HepG2 (cell line): Measurements from ENCODE around the gene NBEAL1. TPM values are rescaled to one million over a fixed set of nuclear protein-coding genes. Genes with fewer than 3 reads are reported as not detected.

Source experiments
- ATAC-seq: fragments of 200-7000 bp; cut with Tn5 transposase; 3 replicates; pipeline ENCODE4 v1.9.1; 2020; ENCODE audit warnings: mild to moderate bottlenecking, moderate library complexity
- BruUV-seq: library from RNA; stranded (reverse); fragments of 400-500 nt; replicated peaks from 2 replicates; lab custom pipeline; 2021; lab: Mats Ljungman, UMichigan
- CTCF ChIA-PET: fragments of 300-600 bp; formaldehyde crosslinking; extraction: SDS; loops from one replicate; lab custom pipeline; 2021; ENCODE audit warnings: low total read pairs, inconsistent platforms, low intra/inter-chr PET ratio; lab: Yijun Ruan, JAX
- POLR2A ChIA-PET: fragments of 350-600 bp; sonication (Branson Sonifier 250); formaldehyde crosslinking; loops from one replicate; lab custom pipeline; 2020; ENCODE audit warnings: antibody characterized with exemption, inconsistent platforms; lab: Yijun Ruan, JAX
- DNase-seq: peaks from one replicate; pipeline ENCODE4 v3.0.0-alpha.2; 2015; ENCODE audit warnings: low spot score
- FAIRE-seq: peaks from 3 replicates; lab custom pipeline; 2011; peaks lifted over from hg19 to GRCh38; lab: Jason Lieb, UNC
- H2AFZ ChIP-seq: one replicate; pipeline ENCODE4 v1.6.1; 2011; ENCODE audit warnings: low read length, inconsistent platforms
- H3K27ac ChIP-seq: fragments of 300-600 bp; 3 replicates; pipeline ENCODE4 v1.8.0; 2011; ENCODE audit warnings: mixed run types, mild to moderate bottlenecking, mixed read lengths, low read length, inconsistent platforms; ENCODE audit not compliant: insufficient read depth; ENCODE audit errors: extremely low read length
- H3K27me3 ChIP-seq, 2 experiments: fragments of 200-600 bp in 1 of 2; 2 replicates in 1 of 2; 3 replicates in 1 of 2; pipeline versions ENCODE4 v1.6.0 to v1.8.0; 2011; ENCODE audit warnings: low read length in 2 of 2, mild to moderate bottlenecking in 2 of 2, moderate library complexity in 2 of 2, inconsistent platforms in 1 of 2; ENCODE audit not compliant: insufficient read depth in 2 of 2, control insufficient read depth in 1 of 2
- H3K36me3 ChIP-seq, 2 experiments: fragments of 200-600 bp in 1 of 2; replicated peaks in 1 of 2; 2 replicates in 1 of 2; 3 replicates in 1 of 2; pipeline versions ENCODE4 v1.5.1 to v1.8.0; 2011; ENCODE audit warnings: low read length in 2 of 2, inconsistent platforms in 1 of 2; ENCODE audit not compliant: insufficient read depth in 2 of 2, control insufficient read depth in 1 of 2
- H3K4me1 ChIP-seq: 2 replicates; pipeline ENCODE4 v1.5.1; 2012; ENCODE audit warnings: low read length, inconsistent platforms; ENCODE audit not compliant: insufficient read depth
- H3K4me2 ChIP-seq: 2 replicates; pipeline ENCODE4 v1.6.0; 2011; ENCODE audit warnings: low read depth, low read length, inconsistent platforms
- H3K4me3 ChIP-seq, 3 experiments: fragments of 200-600 bp in 1 of 3; sonication (generic), shearing (Covaris generic) in 1 of 3; replicated peaks in 1 of 3; 2 replicates each; pipeline ENCODE4 v1.5.1; 2011 to 2016; ENCODE audit warnings: low read length in 3 of 3, inconsistent platforms in 2 of 3, low read depth in 2 of 3, mild to moderate bottlenecking in 2 of 3, control low read depth in 1 of 3, mixed read lengths in 1 of 3; ENCODE audit not compliant: insufficient read depth in 1 of 3
- H3K79me2 ChIP-seq: one replicate; pipeline ENCODE4 v1.6.1; 2011; ENCODE audit warnings: low read length, inconsistent platforms; ENCODE audit not compliant: insufficient read depth
- H3K9ac ChIP-seq: 2 replicates; pipeline ENCODE4 v1.6.0; 2011; ENCODE audit warnings: mild to moderate bottlenecking, low read depth, low read length, inconsistent platforms; ENCODE audit not compliant: insufficient read depth
- H3K9me3 ChIP-seq: 2 replicates; pipeline ENCODE4 v1.5.1; 2012; ENCODE audit warnings: mild to moderate bottlenecking, low read length
- H4K20me1 ChIP-seq: 2 replicates; pipeline ENCODE4 v1.6.0; 2011; ENCODE audit warnings: inconsistent platforms, mild to moderate bottlenecking, low read length, moderate library complexity; ENCODE audit not compliant: insufficient read depth
- ARID5B ChIP-seq: IDR thresholded peaks from 2 replicates; pipeline ENCODE4 v1.4.0; 2020; ENCODE audit warnings: mild to moderate bottlenecking, missing genetic modification reagents
- ATF4 ChIP-seq, 2 experiments: fragments of 450-650 bp in 1 of 2; sonication (generic) in 1 of 2; formaldehyde crosslinking; IDR thresholded peaks; 2 replicates each; pipeline versions ENCODE4 v1.5.0 to v1.8.0; 2020 to 2022; ENCODE audit warnings: mild to moderate bottlenecking in 1 of 2, missing genetic modification reagents in 1 of 2
- CHD2 ChIP-seq: IDR thresholded peaks from 2 replicates; pipeline ENCODE4 v1.6.1; 2011; ENCODE audit warnings: low read depth, low read length, improper control_type of control experiment
- DBP ChIP-seq: sonication (generic); formaldehyde crosslinking; IDR thresholded peaks from 2 replicates; pipeline ENCODE4 v1.4.0; 2020; ENCODE audit warnings: missing genetic modification reagents; ENCODE audit errors: not compliant biosample characterization
- NFE2L1 ChIP-seq: sonication (generic); formaldehyde crosslinking; IDR thresholded peaks from 2 replicates; pipeline ENCODE4 v1.4.0; 2020; ENCODE audit warnings: missing genetic modification reagents, mild to moderate bottlenecking, borderline replicate concordance
- NKX3-1 ChIP-seq: sonication (generic); formaldehyde crosslinking; IDR thresholded peaks from 2 replicates; pipeline ENCODE4 v1.5.0; 2020; ENCODE audit warnings: missing genetic modification reagents
- PHB2 ChIP-seq: fragments of 450-650 bp; IDR thresholded peaks from 2 replicates; pipeline ENCODE4 v1.6.1; 2018; ENCODE audit not compliant: partially characterized antibody
- PHF8 ChIP-seq: sonication (generic); formaldehyde crosslinking; IDR thresholded peaks from 2 replicates; pipeline ENCODE4 v1.5.0; 2020; ENCODE audit warnings: missing genetic modification reagents
- WIZ ChIP-seq: sonication (generic); formaldehyde crosslinking; IDR thresholded peaks from 2 replicates; pipeline ENCODE4 v1.5.1; 2020; ENCODE audit warnings: mild to moderate bottlenecking, missing genetic modification reagents
- ZNF260 ChIP-seq: sonication (generic); formaldehyde crosslinking; IDR thresholded peaks from 2 replicates; pipeline ENCODE4 v1.4.0; 2020; ENCODE audit warnings: missing genetic modification reagents, low read depth, mild to moderate bottlenecking, borderline replicate concordance
- ZNF737 ChIP-seq: sonication (generic); formaldehyde crosslinking; IDR thresholded peaks from 2 replicates; pipeline ENCODE4 v1.5.0; 2020; ENCODE audit warnings: missing genetic modification reagents, mild to moderate bottlenecking, borderline replicate concordance
- WGBS: methylation state at CpG from one replicate; pipeline ENCODE4 v1.1.6; 2017; ENCODE audit warnings: low lambda C conversion rate; 5-methylcytosine and 5-hydroxymethylcytosine counted together
- in situ Hi-C: cut with HindIII; loops from 2 replicates; pipeline ENCODE4 v1.10.0; 2017; ENCODE audit warnings: low pct_unique_long_range_greater_than_20kb; ENCODE audit not compliant: extremely low pct_ligation_motif_present
- intact Hi-C: fragments of 100-400 bp; cut with micrococcal nuclease; formaldehyde crosslinking; loops from one replicate; pipeline ENCODE4 v1.10.0; 2022; ENCODE audit not compliant: unreplicated experiment
- polyA plus RNA-seq, 8 experiments: library from polyadenylated mRNA; depleted of rRNA in 3 of 8; stranded (reverse) in 7 of 8; unstranded in 1 of 8; fragments of >200 nt; fragmentation: Illumina TruSeq in 4 of 8; extraction: Trizol in 4 of 8; gene quantifications; 2 replicates each; pipeline versions ENCODE4 v1.2.1 to v1.2.3, GENCODE V29; 2011 to 2016; ENCODE audit warnings: low read depth in 4 of 8, missing spikeins in 1 of 8, mixed read lengths in 1 of 8; ENCODE audit not compliant: insufficient read depth in 1 of 8
- total RNA-seq, 5 experiments: library from RNA; depleted of rRNA; stranded (reverse); fragments of >200 nt; fragmentation: Illumina TruSeq; extraction: Trizol; gene quantifications; 2 replicates each; pipeline ENCODE4 v1.2.3, GENCODE V29; 2016; ENCODE audit warnings: low read depth in 1 of 5
- TF ChIP-seq, protein P1 (sequence below): sonication (generic); formaldehyde crosslinking; IDR thresholded peaks from 2 replicates; pipeline ENCODE4 v1.8.0; 2022; ENCODE audit warnings: mild to moderate bottlenecking, missing genetic modification reagents, moderate library complexity
- TF ChIP-seq, protein P2 (sequence below): sonication (generic); formaldehyde crosslinking; IDR thresholded peaks from 2 replicates; pipeline ENCODE4 v1.4.0; 2020; ENCODE audit warnings: missing genetic modification reagents
- TF ChIP-seq, protein P3 (sequence below): sonication (generic); formaldehyde crosslinking; IDR thresholded peaks from 2 replicates; pipeline ENCODE4 v1.8.0; 2022; ENCODE audit warnings: missing genetic modification reagents, mild to moderate bottlenecking, borderline replicate concordance

The NBEAL1 gene
- total and polyA plus RNA-seq, 2 of the 13 experiments (the other 11 are each of a cell fraction or from before 2014, with no cell fraction given) = 6.4 to 15.7 TPM

DNA sequence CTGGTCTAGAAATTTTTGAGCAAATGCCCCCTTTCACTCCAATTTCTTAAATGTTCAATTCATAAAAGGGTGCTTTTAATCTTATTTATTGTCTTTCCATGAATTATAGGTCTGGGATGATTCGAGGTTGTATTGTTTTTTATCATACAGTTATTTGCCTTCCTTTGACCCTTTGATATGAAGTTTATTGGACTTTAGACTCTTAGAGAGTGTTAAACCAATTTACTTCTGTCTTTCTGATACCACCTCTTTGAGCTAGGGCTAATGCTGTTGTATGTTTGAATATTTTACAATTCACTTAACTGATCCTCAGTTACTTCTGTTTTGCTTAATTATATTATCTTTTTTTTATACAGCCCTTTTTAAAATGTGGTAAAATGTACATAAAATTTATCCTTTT is 134.5 kb downstream of the NBEAL1 start:
- Histone ChIP-seq H3K27ac (no peak overlapping the region), H3K27me3 (no peaks in the 10 kb centered on the region), H3K9me3 (no peaks in the 10 kb centered on the region), H2AFZ (no peak overlapping the region), H3K4me3 (no peak overlapping the region), H3K79me2 (no peaks in the 10 kb centered on the region), H4K20me1 (no peaks in the 10 kb centered on the region), H3K4me1 (no peaks in the 10 kb centered on the region), H3K4me2 (no peak overlapping the region), H3K36me3 (peaks cover 3 to 4% of the 10 kb centered on the region in 2 experiments; a peak in 3 of 5 replicates), H3K9ac (no peak overlapping the region)
- DNase-seq (no peak), ATAC-seq (no peak), FAIRE-seq (no peak)
- in situ Hi-C loops = loop anchor here (25.0 kb wide), 1 partner anchor 562 kb away; no protein-coding TSS in a partner anchor
- intact Hi-C loops = no loop called here
- ChIA-PET CTCF (no interaction called here), POLR2A (no interaction called here)
- BruUV-seq = no TSS peak
- WGBS = 80% methylated on average over 1 of the region's 1 CpG
- TF ChIP-seq PHB2 (no peak), CHD2 (no peak), DBP (CRISPR knock-in tag) (no peak), ZNF737 (CRISPR knock-in tag) (no peak), ARID5B (CRISPR knock-in tag) (no peak), WIZ (no peak), NKX3-1 (CRISPR knock-in tag) (no peak), NFE2L1 (CRISPR knock-in tag) (no peak), PHF8 (CRISPR knock-in tag) (no peak), ZNF260 (no peak), ATF4 (CRISPR knock-in tag; IDR thresholded peaks at IDR 0.05) (no peak)
- TF ChIP-seq, protein P1, sequence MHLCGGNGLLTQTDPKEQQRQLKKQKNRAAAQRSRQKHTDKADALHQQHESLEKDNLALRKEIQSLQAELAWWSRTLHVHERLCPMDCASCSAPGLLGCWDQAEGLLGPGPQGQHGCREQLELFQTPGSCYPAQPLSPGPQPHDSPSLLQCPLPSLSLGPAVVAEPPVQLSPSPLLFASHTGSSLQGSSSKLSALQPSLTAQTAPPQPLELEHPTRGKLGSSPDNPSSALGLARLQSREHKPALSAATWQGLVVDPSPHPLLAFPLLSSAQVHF (CRISPR knock-in tag) = no peak
- TF ChIP-seq, protein P2, sequence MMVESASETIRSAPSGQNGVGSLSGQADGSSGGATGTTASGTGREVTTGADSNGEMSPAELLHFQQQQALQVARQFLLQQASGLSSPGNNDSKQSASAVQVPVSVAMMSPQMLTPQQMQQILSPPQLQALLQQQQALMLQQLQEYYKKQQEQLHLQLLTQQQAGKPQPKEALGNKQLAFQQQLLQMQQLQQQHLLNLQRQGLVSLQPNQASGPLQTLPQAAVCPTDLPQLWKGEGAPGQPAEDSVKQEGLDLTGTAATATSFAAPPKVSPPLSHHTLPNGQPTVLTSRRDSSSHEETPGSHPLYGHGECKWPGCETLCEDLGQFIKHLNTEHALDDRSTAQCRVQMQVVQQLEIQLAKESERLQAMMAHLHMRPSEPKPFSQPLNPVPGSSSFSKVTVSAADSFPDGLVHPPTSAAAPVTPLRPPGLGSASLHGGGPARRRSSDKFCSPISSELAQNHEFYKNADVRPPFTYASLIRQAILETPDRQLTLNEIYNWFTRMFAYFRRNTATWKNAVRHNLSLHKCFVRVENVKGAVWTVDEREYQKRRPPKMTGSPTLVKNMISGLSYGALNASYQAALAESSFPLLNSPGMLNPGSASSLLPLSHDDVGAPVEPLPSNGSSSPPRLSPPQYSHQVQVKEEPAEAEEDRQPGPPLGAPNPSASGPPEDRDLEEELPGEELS = no peak
- TF ChIP-seq, protein P3, sequence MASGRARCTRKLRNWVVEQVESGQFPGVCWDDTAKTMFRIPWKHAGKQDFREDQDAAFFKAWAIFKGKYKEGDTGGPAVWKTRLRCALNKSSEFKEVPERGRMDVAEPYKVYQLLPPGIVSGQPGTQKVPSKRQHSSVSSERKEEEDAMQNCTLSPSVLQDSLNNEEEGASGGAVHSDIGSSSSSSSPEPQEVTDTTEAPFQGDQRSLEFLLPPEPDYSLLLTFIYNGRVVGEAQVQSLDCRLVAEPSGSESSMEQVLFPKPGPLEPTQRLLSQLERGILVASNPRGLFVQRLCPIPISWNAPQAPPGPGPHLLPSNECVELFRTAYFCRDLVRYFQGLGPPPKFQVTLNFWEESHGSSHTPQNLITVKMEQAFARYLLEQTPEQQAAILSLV (CRISPR knock-in tag) = no peak
